ENCODE data around the gene DCTN2. TPM values are rescaled to one million over a fixed set of nuclear protein-coding genes. Genes with fewer than 3 reads are reported as not detected.

Gene DCTN2
- total RNA-seq, 2 donors from 2014 or later: 110 to 114 TPM

GRCh38 chr12:57586832-57587429 lies 39.9 kb upstream of the DCTN2 start:
- H3K4me3 ChIP-seq (ENCODE audit: low read length): no peak overlapping the region
- Mint-ChIP-seq H3K36me3 (ENCODE audit: low read depth) (no peaks in the 10 kb centered on the region), H3K27ac (no peak overlapping the region), H3K4me1 (peaks cover 17% of the 10 kb centered on the region), H3K9me3 (no peaks in the 10 kb centered on the region), H3K27me3 (ENCODE audit: insufficient read depth) (peaks cover 5% of the 10 kb centered on the region), H3K4me3 (no peak overlapping the region)
- 83 to 91% methylated on average over 2 to 3 of the region's 3 CpGs for WGBS, 2 experiments (ENCODE audit: insufficient coverage in 1 of 2, insufficient read length in 1 of 2)
- no peak overlapping the region for H3K9ac ChIP-seq (ENCODE audit: extremely low read depth, low read length, poor library complexity, severe bottlenecking)
- H3K36me3 ChIP-seq (ENCODE audit: control insufficient read depth, insufficient read depth, low read length): no peaks in the 10 kb centered on the region
- H3K27ac ChIP-seq (ENCODE audit: low read depth, low read length): no peak overlapping the region
- TF ChIP-seq, protein P1, sequence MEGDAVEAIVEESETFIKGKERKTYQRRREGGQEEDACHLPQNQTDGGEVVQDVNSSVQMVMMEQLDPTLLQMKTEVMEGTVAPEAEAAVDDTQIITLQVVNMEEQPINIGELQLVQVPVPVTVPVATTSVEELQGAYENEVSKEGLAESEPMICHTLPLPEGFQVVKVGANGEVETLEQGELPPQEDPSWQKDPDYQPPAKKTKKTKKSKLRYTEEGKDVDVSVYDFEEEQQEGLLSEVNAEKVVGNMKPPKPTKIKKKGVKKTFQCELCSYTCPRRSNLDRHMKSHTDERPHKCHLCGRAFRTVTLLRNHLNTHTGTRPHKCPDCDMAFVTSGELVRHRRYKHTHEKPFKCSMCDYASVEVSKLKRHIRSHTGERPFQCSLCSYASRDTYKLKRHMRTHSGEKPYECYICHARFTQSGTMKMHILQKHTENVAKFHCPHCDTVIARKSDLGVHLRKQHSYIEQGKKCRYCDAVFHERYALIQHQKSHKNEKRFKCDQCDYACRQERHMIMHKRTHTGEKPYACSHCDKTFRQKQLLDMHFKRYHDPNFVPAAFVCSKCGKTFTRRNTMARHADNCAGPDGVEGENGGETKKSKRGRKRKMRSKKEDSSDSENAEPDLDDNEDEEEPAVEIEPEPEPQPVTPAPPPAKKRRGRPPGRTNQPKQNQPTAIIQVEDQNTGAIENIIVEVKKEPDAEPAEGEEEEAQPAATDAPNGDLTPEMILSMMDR (conservative IDR thresholded peaks at IDR 0.05): no peak
- DNase-seq: no peak
- H3K9me3 ChIP-seq (ENCODE audit: control insufficient read depth, low read length): no peaks in the 10 kb centered on the region
- H3K27me3 ChIP-seq (ENCODE audit: control insufficient read depth, insufficient read depth, low read length, poor library complexity, severe bottlenecking): peaks cover 40% of the 10 kb centered on the region
- H3K4me1 ChIP-seq (ENCODE audit: control insufficient read depth, insufficient read depth, low read length): no peaks in the 10 kb centered on the region

GRCh38 chr12:57586128-57586527 lies 39.1 kb upstream of the DCTN2 start:
- no peak overlapping the region for H3K4me3 Mint-ChIP-seq
- H3K27ac Mint-ChIP-seq: no peak overlapping the region
- no peak for DNase-seq
- Histone ChIP-seq H3K36me3 (ENCODE audit: control insufficient read depth, insufficient read depth, low read length) (no peaks in the 10 kb centered on the region), H3K27ac (ENCODE audit: low read depth, low read length) (no peak overlapping the region), H3K9me3 (ENCODE audit: control insufficient read depth, low read length) (no peaks in the 10 kb centered on the region), H3K4me3 (ENCODE audit: low read length) (no peak overlapping the region), H3K4me1 (ENCODE audit: control insufficient read depth, insufficient read depth, low read length) (no peaks in the 10 kb centered on the region), H3K27me3 (ENCODE audit: control insufficient read depth, insufficient read depth, low read length, poor library complexity, severe bottlenecking) (peaks cover 48% of the 10 kb centered on the region), H3K9ac (ENCODE audit: extremely low read depth, low read length, poor library complexity, severe bottlenecking) (no peak overlapping the region)
- TF ChIP-seq, protein P1 (conservative IDR thresholded peaks at IDR 0.05): no peak
- H3K9me3 Mint-ChIP-seq: no peaks in the 10 kb centered on the region
- peaks cover 7% of the 10 kb centered on the region for H3K27me3 Mint-ChIP-seq (ENCODE audit: insufficient read depth)
- H3K4me1 Mint-ChIP-seq: peaks cover 13% of the 10 kb centered on the region
- peaks cover 8% of the 10 kb centered on the region for H3K36me3 Mint-ChIP-seq (ENCODE audit: low read depth)
- 93% methylated on average over 3 of the region's 3 CpGs; no CpG with 5 or more reads in 1 of the 2 experiments for WGBS, 2 experiments (ENCODE audit: insufficient coverage in 1 of 2, insufficient read length in 1 of 2)

DNA sequence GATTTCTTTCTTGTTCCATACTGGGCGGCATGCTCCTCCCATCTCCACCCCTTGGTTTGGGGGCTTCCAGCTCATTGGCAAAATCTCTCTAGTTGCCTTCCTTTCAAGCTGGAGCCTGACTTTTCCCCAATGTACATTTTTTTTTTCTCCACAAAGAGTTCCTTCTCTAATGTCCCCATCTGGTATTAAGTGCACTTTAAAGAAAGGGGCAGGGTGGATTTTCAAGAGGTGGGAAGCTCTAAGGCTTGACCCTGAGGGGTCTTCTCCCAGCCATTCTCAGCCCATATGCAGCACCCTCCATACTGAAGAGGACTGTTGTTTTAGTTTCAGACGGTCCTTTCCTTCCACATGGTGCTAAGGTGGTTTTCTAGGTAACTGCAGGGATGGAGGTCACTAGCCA lies 38.2 kb upstream of the DCTN2 start:
- Mint-ChIP-seq H3K4me1 (peaks cover 8% of the 10 kb centered on the region), H3K9me3 (no peaks in the 10 kb centered on the region), H3K27ac (no peak overlapping the region), H3K27me3 (ENCODE audit: insufficient read depth) (peaks cover 4% of the 10 kb centered on the region), H3K36me3 (ENCODE audit: low read depth) (peaks cover 8% of the 10 kb centered on the region), H3K4me3 (no peak overlapping the region)
- Histone ChIP-seq H3K36me3 (ENCODE audit: control insufficient read depth, insufficient read depth, low read length) (no peaks in the 10 kb centered on the region), H3K4me1 (ENCODE audit: control insufficient read depth, insufficient read depth, low read length) (no peaks in the 10 kb centered on the region), H3K9ac (ENCODE audit: extremely low read depth, low read length, poor library complexity, severe bottlenecking) (no peak overlapping the region), H3K27me3 (ENCODE audit: control insufficient read depth, insufficient read depth, low read length, poor library complexity, severe bottlenecking) (peaks cover 56% of the 10 kb centered on the region), H3K4me3 (ENCODE audit: low read length) (no peak overlapping the region), H3K9me3 (ENCODE audit: control insufficient read depth, low read length) (no peaks in the 10 kb centered on the region), H3K27ac (ENCODE audit: low read depth, low read length) (no peak overlapping the region)
- TF ChIP-seq, protein P1 (conservative IDR thresholded peaks at IDR 0.05): no peak
- no peak for DNase-seq
- WGBS, 2 experiments (ENCODE audit: insufficient coverage in 1 of 2, insufficient read length in 1 of 2): 94 to 95% methylated on average over 2 of the region's 2 CpGs
